GM19397 (cell line): ENCODE data around the gene HSPA4.

Experiments
- ATAC-seq: cut with Tn5 transposase; IDR thresholded peaks from one replicate; pipeline ENCODE4 v1.9.1; 2021; ENCODE audit warnings: mild to moderate bottlenecking, moderate library complexity; ENCODE audit not compliant: unreplicated experiment

The HSPA4 gene

GRCh38 chr5:133154274-133155075 lies 102.7 kb downstream of the HSPA4 start:
- no peak for ATAC-seq

- no peak for ATAC-seq
Observed at GRCh38 chr5:133155326-133155969, 103.6 kb downstream of the HSPA4 start.
